Liver (tissue), 9 donors: ENCODE measurements around the gene PSMB2. TPM values are rescaled to one million over a fixed set of nuclear protein-coding genes. Genes with fewer than 3 reads are reported as not detected.

Experiments
- DNase-seq: peaks from one replicate; pipeline ENCODE4 v3.0.0-alpha.2; 2017; ENCODE audit warnings: low spot score
- H3K27ac ChIP-seq, 2 donors: one replicate each; pipeline ENCODE4 v1.7.0; 2013; ENCODE audit warnings: inconsistent platforms in 2 of 2, low read length in 2 of 2, control low read depth in 1 of 2, low read depth in 1 of 2, mild to moderate bottlenecking in 1 of 2
- H3K27me3 ChIP-seq, 4 donors: one replicate each; pipeline versions ENCODE4 v1.6.1 to v1.7.0; 2013; ENCODE audit warnings: low read length in 3 of 4, inconsistent platforms in 1 of 4, mild to moderate bottlenecking in 1 of 4, moderate library complexity in 1 of 4; ENCODE audit not compliant: control insufficient read depth in 4 of 4, insufficient read depth in 4 of 4
- H3K36me3 ChIP-seq, 4 donors: one replicate each; pipeline versions ENCODE4 v1.6.1 to v1.7.0; 2013; ENCODE audit warnings: low read length in 3 of 4, mild to moderate bottlenecking in 3 of 4, low read depth in 1 of 4, moderate library complexity in 1 of 4; ENCODE audit not compliant: control insufficient read depth in 4 of 4, insufficient read depth in 3 of 4
- H3K4me1 ChIP-seq, 4 donors: one replicate each; pipeline versions ENCODE4 v1.6.1 to v1.7.0; 2013; ENCODE audit warnings: low read length in 3 of 4, mild to moderate bottlenecking in 3 of 4, moderate library complexity in 1 of 4; ENCODE audit not compliant: control insufficient read depth in 4 of 4, insufficient read depth in 4 of 4
- H3K4me3 ChIP-seq, 3 donors: one replicate each; pipeline versions ENCODE4 v1.6.1 to v1.7.0; 2013; ENCODE audit warnings: low read length in 3 of 3, control low read depth in 1 of 3, low read depth in 1 of 3, mild to moderate bottlenecking in 1 of 3
- H3K9ac ChIP-seq, 2 donors: one replicate each; pipeline ENCODE4 v1.7.0; 2013; ENCODE audit warnings: low read length in 2 of 2, mild to moderate bottlenecking in 2 of 2, moderate library complexity in 2 of 2, control low read depth in 1 of 2, low read depth in 1 of 2
- H3K9me3 ChIP-seq, 4 donors: one replicate each; pipeline versions ENCODE4 v1.6.1 to v1.7.0; 2013; ENCODE audit warnings: low read length in 3 of 4; ENCODE audit not compliant: control insufficient read depth in 4 of 4
- ATF3 ChIP-seq: IDR thresholded peaks from 2 replicates; pipeline ENCODE4 v1.6.1; 2016; ENCODE audit warnings: antibody characterized with exemption
- CTCF ChIP-seq: fragments of 150-350 bp; IDR thresholded peaks from 2 replicates; pipeline ENCODE4 v1.5.1; 2017; ENCODE audit warnings: improper control_type of control experiment, low read depth, low read length; ENCODE audit not compliant: missing input control
- EGR1 ChIP-seq, 2 donors: IDR thresholded peaks; 2 replicates each; pipeline ENCODE4 v1.6.1; 2016 to 2018; ENCODE audit warnings: antibody characterized with exemption in 2 of 2, low read depth in 2 of 2
- FOXA1 ChIP-seq: IDR thresholded peaks from 2 replicates; pipeline ENCODE4 v1.6.1; 2016; ENCODE audit warnings: antibody characterized with exemption
- FOXA2 ChIP-seq: IDR thresholded peaks from 2 replicates; pipeline ENCODE4 v1.6.1; 2016; ENCODE audit warnings: antibody characterized with exemption
- GABPA ChIP-seq, 2 donors: IDR thresholded peaks in 1 of 2; conservative IDR thresholded peaks in 1 of 2; 2 replicates each; pipeline ENCODE4 v1.6.1; 2016; ENCODE audit warnings: antibody characterized with exemption in 2 of 2, mild to moderate bottlenecking in 1 of 2, moderate library complexity in 1 of 2
- HNF4A ChIP-seq, 2 donors: conservative IDR thresholded peaks; 2 replicates each; pipeline ENCODE4 v1.6.1; 2016; ENCODE audit warnings: antibody characterized with exemption in 2 of 2, mild to moderate bottlenecking in 2 of 2
- HNF4G ChIP-seq: IDR thresholded peaks from 2 replicates; pipeline ENCODE4 v1.6.1; 2016; ENCODE audit warnings: antibody characterized with exemption
- JUND ChIP-seq, 2 donors: IDR thresholded peaks; 2 replicates each; pipeline ENCODE4 v1.6.1; 2016; ENCODE audit warnings: antibody characterized with exemption in 2 of 2
- MAX ChIP-seq: IDR thresholded peaks from 2 replicates; pipeline ENCODE4 v1.6.1; 2016; ENCODE audit warnings: antibody characterized with exemption
- NR2F2 ChIP-seq: IDR thresholded peaks from 2 replicates; pipeline ENCODE4 v1.6.1; 2016; ENCODE audit warnings: antibody characterized with exemption
- RAD21 ChIP-seq, 2 donors: IDR thresholded peaks; 2 replicates each; pipeline ENCODE4 v1.6.1; 2016; ENCODE audit warnings: antibody characterized with exemption in 2 of 2, mild to moderate bottlenecking in 2 of 2
- REST ChIP-seq: IDR thresholded peaks from 2 replicates; pipeline ENCODE4 v1.6.1; 2016; ENCODE audit warnings: antibody characterized with exemption, mild to moderate bottlenecking
- RXRA ChIP-seq, 2 donors: IDR thresholded peaks; 2 replicates each; pipeline ENCODE4 v1.6.1; 2017 to 2018; ENCODE audit warnings: antibody characterized with exemption in 2 of 2, mild to moderate bottlenecking in 1 of 2
- SP1 ChIP-seq: IDR thresholded peaks from 2 replicates; pipeline ENCODE4 v1.6.1; 2018; ENCODE audit warnings: antibody characterized with exemption, mild to moderate bottlenecking
- TAF1 ChIP-seq: conservative IDR thresholded peaks from 2 replicates; pipeline ENCODE4 v1.6.1; 2016; ENCODE audit warnings: antibody characterized with exemption, mild to moderate bottlenecking
- YY1 ChIP-seq: IDR thresholded peaks from 2 replicates; pipeline ENCODE4 v1.6.1; 2016; ENCODE audit warnings: antibody characterized with exemption, mild to moderate bottlenecking
- ZBTB33 ChIP-seq: IDR thresholded peaks from 2 replicates; pipeline ENCODE4 v1.6.1; 2016; ENCODE audit warnings: antibody characterized with exemption
- WGBS: extraction: QIAGEN DNeasy Blood & Tissue Kit; methylation state at CpG from one replicate; pipeline ENCODE4 v1.1.7; 2013; 5-methylcytosine and 5-hydroxymethylcytosine counted together
- polyA plus RNA-seq, 2 donors: library from polyadenylated mRNA; stranded (reverse) in 1 of 2; unstranded in 1 of 2; fragments of 200-250 nt in 1 of 2; fragments of >200 nt in 1 of 2; fragmentation: Nextera tagmentation in 1 of 2; extraction: Ambion mirVana in 1 of 2; gene quantifications; one replicate each; pipeline versions ENCODE4 v1.2.1 to v1.2.3, GENCODE V29; 2013 to 2015
- total RNA-seq, 2 donors: library from RNA; depleted of rRNA; stranded (reverse); fragments of >200 nt; gene quantifications; one replicate each; pipeline ENCODE4 v1.2.3, GENCODE V29; 2014
- donor health status: healthy.
- donor health status: healthy.
- donor health status: healthy.
- donor health status: healthy.
- donor health status: healthy.

Gene PSMB2
- total and polyA plus RNA-seq, 4 donors: 19.1 to 76.6 (median 40.8) TPM

GRCh38 chr1:35590476-35591040 lies 50.8 kb downstream of the PSMB2 start (continued):
- TF ChIP-seq REST (no peak), ATF3 (no peak), RAD21 (IDR thresholded peaks at IDR 0.05) (no peak)

- Histone ChIP-seq H3K27ac (no peak overlapping the region), H3K4me3 (no peak overlapping the region), H3K27me3 (no peaks in the 10 kb centered on the region), H3K4me1 (no peaks in the 10 kb centered on the region), H3K36me3 (no peaks in the 10 kb centered on the region), H3K9ac (no peak overlapping the region), H3K9me3 (no peaks in the 10 kb centered on the region)
- DNase-seq: no peak
- 98% methylated on average over 15 of the region's 15 CpGs for whole genome bisulfite sequencing
- TF ChIP-seq GABPA (IDR thresholded peaks at IDR 0.05 in 1 of 2, conservative IDR thresholded peaks at IDR 0.05 in 1 of 2) (no peak), HNF4G (no peak), EGR1 (IDR thresholded peaks at IDR 0.05; ENCODE audit: low read depth in 2 of 2) (no peak), HNF4A (conservative IDR thresholded peaks at IDR 0.05) (no peak), CTCF (no peak), YY1 (no peak), SP1 (no peak), MAX (no peak), NR2F2 (no peak), JUND (IDR thresholded peaks at IDR 0.05) (no peak), FOXA1 (no peak), RXRA (IDR thresholded peaks at IDR 0.05) (no peak), FOXA2 (no peak), TAF1 (no peak), ATF3 (no peak), REST (no peak), ZBTB33 (no peak), RAD21 (IDR thresholded peaks at IDR 0.05) (no peak)
Measured at GRCh38 chr1:35589516-35590427, 51.6 kb downstream of the PSMB2 start.
